Measurements from ENCODE around the gene CLTC.

CLTC gene

DNA sequence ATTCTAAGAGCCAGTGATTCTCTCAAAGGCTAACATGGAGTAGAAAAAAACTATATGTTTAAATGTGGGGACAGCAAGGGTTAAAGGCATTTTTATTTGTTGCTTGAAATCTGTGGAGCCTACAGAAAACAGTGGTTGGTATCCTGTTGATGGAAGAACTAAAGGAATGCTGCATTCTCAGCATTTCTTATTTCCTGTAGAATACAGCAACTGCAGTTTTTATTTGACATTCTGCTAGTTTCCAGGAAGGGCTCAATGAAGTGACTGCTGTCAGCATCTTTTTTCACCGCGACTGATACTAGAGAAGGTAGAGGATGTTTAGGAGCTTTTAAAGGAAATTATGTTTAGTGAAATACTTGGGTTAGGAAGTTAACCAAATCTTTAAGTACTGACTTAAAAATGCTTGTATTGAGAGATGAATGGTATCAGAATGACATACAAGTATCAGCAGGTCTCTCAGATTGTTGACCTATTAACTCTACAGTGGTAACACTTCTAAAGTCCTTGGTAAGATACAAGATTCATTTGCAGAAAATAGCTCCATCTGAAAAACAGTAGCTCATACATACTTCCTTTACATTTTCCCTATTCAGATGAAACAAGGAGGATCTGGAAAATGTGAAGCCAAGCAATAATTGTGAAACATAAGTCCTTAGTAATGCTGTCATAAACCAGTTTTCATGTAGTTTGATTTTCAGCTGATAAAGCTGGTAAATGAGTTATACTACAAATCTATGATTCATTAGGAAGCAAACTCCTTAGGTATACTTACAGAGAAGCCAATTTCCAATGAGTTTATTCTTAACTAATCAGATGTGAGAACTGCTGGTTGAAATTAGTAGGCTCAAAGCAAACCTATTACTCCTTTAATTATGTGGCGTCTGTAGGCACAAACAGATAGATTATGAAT, 15.2 kb downstream of the CLTC start:
- DNase-seq (ENCODE audit: low read depth) = no peak

DNA sequence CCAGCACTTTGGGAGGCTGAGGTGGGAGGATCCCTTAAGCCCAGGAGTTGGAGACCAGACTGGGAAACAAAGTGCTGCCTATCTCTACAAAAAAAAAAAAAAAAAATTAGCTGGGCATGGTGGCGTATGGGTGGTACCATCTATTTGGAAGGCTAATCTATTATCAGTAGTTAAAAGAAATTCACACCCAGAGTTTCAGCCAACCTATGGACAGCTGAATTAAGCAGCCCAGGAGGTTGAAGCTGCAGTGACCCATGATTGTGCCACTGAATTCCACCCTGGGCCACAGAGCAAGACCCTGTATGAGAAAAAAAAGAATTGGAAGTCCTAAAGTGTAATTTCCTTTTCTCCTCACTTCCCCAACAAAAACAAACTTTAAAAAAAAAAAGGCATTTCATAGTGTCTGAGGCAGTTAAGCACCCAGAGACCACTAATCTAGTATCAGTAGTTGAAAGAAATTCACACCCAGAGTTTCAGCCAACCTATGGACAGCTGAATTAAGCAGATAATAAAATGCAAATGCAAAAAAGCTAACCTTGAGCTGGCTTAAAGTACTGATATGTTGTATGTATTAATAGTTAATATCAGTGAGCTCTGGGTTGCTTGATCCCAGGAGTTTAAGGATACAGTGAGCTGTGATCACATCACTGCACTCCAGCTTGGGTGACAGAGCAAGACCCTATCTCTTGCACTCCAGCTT, 18.1 kb downstream of the CLTC start:
- DNase-seq (ENCODE audit: low read depth) = no peak

DNA sequence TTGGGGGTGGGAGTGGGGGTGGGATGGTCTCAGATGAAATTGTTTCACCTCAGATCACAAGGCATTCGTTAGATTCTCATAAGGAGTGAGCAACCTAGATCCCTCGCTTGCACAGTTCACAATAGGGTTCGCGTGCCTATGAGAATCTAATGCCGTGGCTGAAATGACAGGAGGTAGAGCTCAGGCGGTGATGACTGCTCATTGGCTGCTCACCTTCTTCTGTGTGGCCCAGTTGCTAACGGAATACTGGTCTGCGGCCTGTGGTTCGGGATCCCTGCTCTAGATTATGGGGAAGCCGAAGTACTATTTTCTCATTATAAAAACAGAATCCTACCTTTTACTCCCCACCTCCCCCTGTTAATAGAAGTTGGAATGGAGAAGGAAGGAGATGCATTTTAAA, 18.9 kb downstream of the CLTC start:
- no peak for DNase-seq (ENCODE audit: low read depth)

DNA sequence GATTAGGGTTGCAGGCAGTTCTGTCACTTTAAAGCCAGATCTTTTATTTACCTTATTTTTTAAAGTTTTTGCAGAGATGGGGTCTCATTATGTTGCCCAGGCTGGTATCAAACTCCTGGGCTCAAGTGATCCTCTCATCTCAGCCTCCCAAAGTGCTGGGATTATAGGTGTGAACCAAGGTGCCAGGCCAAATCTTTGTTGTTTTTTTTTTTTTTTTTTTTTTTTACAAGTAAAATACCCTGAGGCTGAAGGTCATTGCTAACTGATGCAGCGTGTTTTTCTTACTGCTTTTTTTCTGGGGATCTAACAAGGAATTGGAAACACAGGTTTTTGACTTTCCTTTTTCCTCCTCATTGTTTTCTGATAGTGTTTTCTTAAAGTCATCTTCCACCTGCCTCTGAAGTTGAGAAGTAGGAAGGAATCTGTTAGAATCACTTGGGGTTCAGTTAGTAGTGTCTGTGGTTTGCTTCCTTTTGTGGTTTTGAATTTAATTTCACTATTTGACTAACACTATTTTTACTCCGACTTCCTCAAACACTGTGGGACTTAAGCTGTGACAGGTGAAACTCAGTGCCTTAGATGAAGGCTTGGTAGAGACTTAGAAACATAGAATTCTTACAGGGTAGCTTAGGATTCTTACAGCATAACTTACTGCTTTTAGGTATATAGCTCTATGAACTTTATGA, 22.2 kb downstream of the CLTC start:
- DNase-seq (ENCODE audit: low read depth) = no peak

DNA sequence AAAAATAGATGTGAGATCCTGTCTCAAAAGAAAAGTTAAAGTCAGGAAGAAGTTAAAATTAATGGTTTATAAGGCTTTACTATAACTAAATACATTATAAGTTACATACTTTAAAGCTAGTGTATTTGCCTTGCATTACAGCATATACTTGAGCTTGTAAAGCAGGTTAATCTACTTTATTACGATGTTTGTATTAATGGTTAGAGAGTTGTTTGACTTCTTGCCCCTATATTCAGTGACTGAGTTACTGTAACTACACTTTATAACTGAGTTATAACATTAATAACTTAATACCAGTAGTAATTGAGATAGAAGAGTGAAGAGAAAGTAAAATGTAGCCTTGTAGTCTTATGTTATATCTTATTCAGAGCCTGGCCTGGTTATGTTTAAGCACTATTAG, 22.9 kb downstream of the CLTC start:
- no peak for DNase-seq (ENCODE audit: low read depth)

DNA sequence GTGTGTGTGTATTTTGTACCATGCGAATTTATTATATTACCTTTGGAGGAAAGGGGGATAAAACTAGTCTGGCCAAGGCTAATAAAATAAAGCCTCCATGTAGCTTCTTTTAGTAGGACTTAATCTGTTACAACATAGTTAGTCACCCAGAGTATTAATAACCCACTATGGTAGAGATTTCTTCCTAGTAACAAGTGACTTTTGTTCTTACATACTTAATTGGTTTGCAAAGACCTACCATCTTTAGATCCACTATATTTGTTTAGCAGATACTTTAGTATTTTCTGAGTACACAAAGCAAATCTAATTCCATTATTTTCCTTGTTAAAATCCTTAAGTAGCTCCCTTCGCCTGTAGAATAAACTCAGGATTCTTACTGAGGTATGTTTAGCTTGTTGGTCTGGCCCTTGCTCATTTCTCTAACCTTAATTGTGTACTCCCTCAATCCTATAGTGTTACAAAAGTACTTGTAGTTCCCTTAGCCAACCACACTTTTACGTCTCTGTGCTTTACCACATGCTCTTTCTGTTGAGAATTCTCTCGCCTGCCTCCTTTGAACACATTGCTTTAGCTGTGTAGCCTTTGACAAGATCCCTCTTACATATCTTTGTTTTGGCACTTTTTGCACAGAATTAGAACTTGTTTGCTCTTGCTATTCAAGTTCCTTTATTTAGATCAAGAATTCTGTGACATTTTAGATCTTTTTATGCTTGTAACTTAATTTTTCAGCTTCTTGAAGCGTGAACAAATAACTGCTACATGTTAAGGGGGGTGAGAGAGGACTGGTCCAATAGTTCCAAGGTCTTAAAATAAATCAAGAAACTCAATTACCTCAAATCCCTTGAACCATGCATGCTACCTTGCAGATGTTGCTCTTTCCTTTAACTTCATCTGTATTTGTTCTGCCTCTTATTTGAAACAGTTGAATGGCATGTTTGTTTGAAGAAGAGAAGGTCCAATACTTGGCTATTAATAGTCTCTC, 23.8 kb downstream of the CLTC start:
- no peak for DNase-seq (ENCODE audit: low read depth)

DNA sequence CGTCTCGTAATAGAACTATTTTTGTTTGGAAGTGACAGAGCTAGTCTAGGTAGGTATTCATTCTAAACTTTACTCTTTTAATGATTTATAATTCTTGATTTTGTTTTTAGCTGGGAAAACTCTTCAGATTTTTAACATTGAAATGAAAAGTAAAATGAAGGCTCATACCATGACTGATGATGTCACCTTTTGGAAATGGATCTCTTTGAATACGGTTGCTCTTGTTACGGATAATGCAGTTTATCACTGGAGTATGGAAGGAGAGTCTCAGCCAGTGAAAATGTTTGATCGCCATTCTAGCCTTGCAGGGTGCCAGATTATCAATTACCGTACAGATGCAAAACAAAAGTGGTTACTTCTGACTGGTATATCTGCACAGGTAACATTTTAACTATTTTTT, 27.6 kb downstream of the CLTC start:
- DNase-seq (ENCODE audit: low read depth) = no peak

DNA sequence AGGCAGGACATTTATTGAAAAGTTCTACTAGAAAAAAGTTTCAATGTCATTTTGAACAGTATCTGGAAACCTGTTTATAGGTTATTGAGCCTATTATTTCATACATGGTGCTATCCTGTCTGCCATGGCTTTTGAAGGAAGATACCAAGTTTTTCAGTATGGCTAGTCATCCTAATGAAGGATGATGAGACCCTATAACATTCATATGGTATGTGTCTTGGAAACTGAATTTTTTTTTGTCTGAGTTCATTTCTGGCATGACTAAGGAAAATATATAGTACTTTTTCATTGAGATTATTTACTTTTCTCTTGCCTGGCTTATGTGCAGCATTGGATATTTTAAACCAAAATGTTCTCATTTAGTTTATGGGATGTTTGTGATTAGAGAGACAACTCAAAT, 30.2 kb downstream of the CLTC start:
- DNase-seq (ENCODE audit: low read depth) = no peak

DNA sequence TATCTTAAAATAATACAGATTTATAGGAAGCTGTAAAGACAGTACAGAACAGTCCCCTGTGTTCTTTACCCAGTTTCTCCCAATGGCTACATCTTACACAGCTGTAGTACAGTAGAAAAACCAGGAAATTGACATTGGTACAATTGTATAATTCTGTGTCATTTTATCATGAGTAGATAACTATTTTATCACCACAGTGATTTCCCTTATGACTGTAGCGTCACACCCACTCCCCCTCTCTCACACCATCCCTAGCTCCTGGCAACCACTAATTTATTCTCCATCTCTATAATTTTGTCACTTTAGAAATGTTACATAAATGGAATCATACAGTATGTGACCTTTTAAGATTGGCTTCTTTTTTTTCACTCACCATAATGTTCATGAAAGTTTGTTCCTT, 30.9 kb downstream of the CLTC start:
- no peak for DNase-seq (ENCODE audit: low read depth)

DNA sequence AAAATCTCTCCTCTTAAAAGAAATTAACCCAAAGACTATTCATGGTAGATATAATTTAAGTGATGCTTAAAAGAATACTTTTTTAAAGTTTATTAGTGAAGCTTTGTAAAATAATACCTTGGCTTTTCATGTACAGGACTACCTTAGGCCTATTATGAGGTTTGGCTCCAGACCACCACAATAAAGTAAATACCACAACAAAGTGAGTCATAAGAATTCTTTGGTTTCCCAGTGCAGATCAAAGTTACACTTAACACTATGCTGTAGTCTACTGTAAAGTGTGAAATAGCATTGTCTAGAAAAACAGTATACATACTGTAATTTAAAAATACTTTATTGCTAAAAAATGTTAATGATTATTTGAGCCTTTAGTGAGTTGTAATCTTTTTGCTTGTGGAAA, 31.7 kb downstream of the CLTC start:
- DNase-seq (ENCODE audit: low read depth) = no peak

DNA sequence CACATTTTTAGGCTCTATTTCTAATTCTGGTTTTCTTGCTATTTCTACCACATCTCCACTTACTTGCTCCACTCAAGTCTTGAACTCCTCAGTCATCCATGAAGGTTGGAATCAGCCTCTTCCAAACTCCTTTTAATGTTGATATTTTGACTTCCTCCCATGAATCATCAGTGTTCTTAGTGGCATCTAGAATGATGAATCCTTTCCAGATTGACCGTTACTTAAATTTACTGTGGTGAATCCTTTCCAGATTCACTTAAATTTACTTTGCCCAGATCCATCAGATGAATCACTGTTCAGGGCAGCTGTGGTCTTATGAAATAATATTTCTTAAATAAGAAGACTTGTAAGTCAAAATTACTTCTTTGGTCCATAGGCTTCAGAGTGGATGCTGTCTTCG, 32.4 kb downstream of the CLTC start:
- DNase-seq (ENCODE audit: low read depth) = peak; percentile 24

DNA sequence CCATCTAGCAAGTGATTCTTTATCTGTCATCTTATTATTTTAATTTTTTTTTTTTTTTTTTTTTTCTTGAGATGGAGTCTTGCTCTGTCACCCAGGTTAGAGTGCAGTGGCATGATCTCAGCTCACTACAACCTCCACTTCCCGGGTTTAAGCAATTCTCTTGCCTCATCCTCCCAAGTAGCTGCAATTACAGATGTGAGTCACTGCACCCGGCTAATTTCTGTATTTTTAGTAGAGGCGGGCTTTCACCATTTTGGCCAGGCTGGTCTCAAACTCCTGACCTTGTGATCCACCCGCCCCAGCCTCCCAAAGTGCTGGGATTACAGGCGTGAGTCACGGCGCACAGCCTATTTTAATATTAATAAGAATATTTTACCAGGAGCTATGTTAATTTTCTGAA, 36.9 kb downstream of the CLTC start:
- DNase-seq (ENCODE audit: low read depth) = peak; percentile 61

DNA sequence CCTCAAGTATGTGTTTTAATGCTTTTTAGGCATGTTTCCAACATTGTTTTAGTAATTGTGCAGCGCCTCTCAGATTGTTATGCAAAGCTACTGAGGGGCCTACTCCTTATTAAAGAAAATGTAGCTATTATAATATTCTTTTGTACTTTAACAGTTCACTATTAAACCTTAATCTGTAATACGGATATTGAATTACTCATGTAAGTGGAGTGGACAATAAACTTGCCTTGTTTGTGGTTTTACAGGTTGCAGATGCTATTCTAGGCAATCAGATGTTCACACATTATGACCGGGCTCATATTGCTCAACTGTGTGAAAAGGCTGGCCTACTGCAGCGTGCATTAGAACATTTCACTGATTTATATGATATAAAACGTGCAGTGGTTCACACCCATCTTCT, 46.5 kb downstream of the CLTC start:
- DNase-seq (ENCODE audit: low read depth) = no peak

DNA sequence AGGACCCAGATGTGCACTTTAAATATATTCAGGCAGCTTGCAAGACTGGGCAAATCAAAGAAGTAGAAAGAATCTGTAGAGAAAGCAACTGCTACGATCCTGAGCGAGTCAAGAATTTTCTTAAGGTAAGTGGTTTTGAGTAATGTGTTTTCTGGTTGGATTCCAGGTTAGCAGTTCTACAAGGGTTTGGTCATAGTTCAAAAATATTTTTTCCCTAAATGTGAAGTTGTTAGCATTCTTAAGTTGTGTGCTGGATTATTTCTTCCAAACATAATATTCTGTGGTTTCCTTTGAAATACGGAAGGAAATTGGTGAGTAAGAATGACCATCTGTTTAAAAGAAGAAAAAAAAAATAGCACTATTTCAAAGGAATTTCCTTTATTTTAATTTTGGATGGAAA, 49.1 kb downstream of the CLTC start:
- DNase-seq (ENCODE audit: low read depth) = peak; percentile 75

DNA sequence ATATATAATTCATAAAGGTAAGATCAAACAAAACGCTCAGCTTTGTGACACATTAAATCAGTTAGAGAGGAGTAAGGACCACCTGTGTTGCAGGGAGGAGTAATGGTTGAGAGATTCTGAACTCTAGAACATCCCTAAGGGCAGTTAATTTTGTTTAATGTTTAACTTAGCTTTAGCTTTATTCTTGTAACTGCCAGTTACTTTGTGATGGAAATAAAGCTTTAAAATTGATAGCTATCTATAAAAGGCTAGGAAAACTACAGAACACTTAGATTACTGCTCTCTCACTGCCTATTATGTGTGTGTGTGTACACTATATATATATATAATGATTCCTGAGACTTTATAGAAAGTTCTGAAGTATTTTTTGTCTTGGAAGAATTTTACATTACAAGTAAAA, 49.7 kb downstream of the CLTC start:
- DNase-seq (ENCODE audit: low read depth) = no peak

DNA sequence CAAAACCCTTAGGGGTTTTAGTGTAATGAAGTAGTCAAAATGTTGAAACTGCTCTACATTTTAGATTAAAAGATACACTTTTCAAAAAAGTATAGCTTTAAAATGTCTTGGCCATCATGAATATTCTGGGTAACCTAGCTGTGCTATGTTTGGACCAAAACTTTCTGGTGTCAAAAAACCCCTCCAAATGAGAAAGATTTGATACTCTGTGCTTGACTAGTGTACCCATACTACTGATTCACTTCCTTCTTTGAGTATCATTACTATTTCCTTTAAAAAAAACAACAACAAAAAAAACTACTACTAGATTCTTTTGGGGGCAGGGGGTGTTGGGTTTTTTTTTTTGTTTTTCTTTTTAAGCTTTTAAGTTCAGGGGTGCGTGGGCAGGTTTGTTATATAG, 50.2 kb downstream of the CLTC start:
- no peak for DNase-seq (ENCODE audit: low read depth)

DNA sequence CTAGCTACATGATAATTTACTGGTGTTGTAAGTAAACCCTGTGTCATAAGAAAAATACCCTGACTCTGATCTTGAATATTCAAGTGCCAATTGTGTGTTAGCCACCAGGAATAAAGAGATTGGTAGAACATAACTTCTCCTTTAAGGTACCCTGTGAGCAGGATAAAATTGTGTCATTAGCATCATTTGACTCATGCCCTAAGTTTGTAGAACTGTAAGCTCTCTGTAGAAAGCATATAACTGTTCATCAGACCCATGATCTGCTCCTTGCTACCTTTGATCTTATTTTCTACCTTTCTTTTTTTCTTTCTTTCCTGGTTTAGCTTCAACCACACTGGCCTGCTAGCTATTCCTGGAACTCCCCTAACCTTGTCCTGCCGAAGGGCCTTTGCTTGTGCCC, 51.7 kb downstream of the CLTC start:
- no peak for DNase-seq (ENCODE audit: low read depth)

DNA sequence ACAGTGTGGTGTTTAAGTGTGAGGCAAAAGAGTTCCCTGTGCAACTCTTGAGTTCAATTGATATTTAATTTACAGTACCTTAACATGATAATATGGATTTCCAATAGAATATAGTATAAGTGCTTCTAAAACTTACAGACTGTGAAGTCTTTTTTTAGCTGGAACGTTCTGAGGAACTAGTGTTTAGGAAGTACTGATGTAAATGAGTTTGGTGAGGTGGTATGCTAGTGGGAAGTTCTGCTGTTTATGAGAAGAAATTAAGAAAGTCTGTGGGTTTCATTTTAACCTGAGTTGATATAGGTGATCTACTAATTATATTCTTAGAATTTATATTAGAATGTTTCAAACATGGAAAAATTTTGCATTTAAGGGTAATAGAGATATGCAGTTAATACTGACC, 55.5 kb downstream of the CLTC start:
- DNase-seq (ENCODE audit: low read depth) = no peak

DNA sequence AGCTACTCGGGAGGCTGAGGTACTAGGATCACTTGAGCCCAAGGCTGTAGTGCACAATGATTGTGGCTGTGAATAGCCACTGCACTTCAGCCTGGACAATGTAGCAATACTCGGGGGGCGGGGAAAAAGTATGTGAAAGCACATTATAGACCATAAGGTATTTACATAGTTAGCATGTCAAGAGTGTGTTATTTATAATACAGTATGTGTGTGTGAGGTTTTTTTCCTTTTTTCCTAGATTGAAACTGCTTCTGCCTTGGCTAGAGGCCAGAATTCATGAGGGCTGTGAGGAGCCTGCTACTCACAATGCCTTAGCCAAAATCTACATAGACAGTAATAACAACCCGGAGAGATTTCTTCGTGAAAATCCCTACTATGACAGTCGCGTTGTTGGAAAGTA, 57.0 kb downstream of the CLTC start:
- DNase-seq (ENCODE audit: low read depth) = no peak

DNA sequence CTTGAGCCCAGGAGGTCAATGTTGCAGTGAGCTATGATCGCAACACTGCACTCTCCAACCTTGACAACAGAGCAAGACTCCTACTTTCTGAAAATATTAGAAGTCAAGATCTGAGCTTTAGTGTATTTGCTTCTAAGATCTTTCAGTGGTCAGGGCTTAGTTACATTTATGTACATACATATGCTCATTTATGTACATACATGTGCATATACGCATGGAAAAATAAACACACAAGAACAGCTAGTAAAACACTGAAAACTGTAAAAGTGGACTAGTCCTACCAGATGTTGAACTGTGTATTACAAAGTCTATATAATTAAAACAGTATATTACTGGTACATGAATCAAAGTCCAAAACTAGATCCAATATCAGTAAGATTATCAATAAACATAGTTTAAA, 59.2 kb downstream of the CLTC start:
- DNase-seq (ENCODE audit: low read depth) = no peak

DNA sequence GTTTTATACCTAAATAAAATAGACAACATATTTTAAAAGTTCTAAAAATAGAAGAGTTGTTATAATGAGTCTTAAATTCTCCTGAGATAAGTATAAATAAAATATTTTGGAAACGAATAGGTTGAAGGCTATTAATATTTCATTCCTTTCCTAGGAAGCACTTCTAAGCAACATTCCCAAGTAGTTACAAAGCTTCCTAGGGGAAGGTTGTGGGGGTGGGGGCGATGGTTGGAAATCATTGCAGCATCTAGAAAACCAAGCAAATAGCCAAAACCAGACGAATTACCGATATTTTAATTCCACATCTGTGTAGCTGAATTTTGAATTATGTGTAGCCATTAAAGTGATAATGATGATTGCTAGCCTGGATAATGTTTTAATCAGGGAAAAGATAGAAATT, 60.6 kb downstream of the CLTC start:
- no peak for DNase-seq (ENCODE audit: low read depth)

DNA sequence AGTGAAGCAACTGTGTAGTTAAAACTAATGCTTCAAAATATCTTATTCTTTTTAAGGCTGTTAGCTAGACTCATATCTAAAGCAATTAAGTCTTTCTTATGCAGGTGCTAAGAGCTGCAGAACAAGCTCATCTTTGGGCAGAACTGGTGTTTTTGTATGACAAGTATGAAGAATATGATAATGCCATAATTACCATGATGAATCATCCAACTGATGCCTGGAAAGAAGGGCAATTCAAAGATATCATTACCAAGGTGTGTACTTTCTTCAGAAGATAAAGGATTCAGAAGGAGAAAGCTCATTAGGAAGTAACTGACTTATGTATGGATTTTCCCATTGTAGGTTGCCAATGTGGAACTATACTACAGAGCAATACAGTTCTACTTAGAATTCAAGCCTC, 63.6 kb downstream of the CLTC start:
- no peak for DNase-seq (ENCODE audit: low read depth)

All from fibroblast of the conjunctiva (primary cell).